Stomach (tissue), 9 donors: ENCODE measurements around the gene ZMAT5. TPM values are rescaled to one million over a fixed set of nuclear protein-coding genes. Genes with fewer than 3 reads are reported as not detected.

Experiments used
- DNase-seq, 2 donors: peaks; one replicate each; pipeline versions ENCODE4 v3.0.0 to v3.0.0-alpha.2; 2013 to 2019
- H3K27ac ChIP-seq, 5 donors: fragments of 200-600 bp in 4 of 5; sonication (generic) in 4 of 5; one replicate each; pipeline ENCODE4 v1.5.1; 2013 to 2019; ENCODE audit warnings: mild to moderate bottlenecking in 1 of 5, moderate library complexity in 1 of 5
- H3K27me3 ChIP-seq, 3 donors: fragments of 200-600 bp; sonication (generic); one replicate each; pipeline ENCODE4 v1.5.1; 2017 to 2019; ENCODE audit warnings: mixed run types in 1 of 3
- H3K36me3 ChIP-seq, 4 donors: fragments of 200-600 bp; sonication (generic); 1 replicate in 3 of 4; 2 replicates in 1 of 4; pipeline ENCODE4 v1.5.1; 2016 to 2019
- H3K4me1 ChIP-seq, 4 donors: fragments of 200-600 bp; sonication (generic); one replicate each; pipeline ENCODE4 v1.5.1; 2016 to 2019
- H3K4me3 ChIP-seq, 4 donors: fragments of 200-600 bp; sonication (generic) in 3 of 4; one replicate each; pipeline ENCODE4 v1.5.1; 2016 to 2019; ENCODE audit warnings: mild to moderate bottlenecking in 1 of 4
- H3K9me3 ChIP-seq, 4 donors: fragments of 200-600 bp; sonication (generic); one replicate each; pipeline ENCODE4 v1.5.1; 2016 to 2019
- CTCF ChIP-seq, 7 experiments: fragments of 450-650 bp in 4 of 7; fragments of 200-600 bp in 3 of 7; sonication (generic) in 3 of 7; IDR thresholded peaks; one replicate each; pipeline ENCODE4 v1.5.1; 2016 to 2019; ENCODE audit warnings: antibody characterized with exemption in 7 of 7, control low read depth in 2 of 7, mild to moderate bottlenecking in 1 of 7
- EP300 ChIP-seq: sonication (generic); formaldehyde crosslinking; IDR thresholded peaks from one replicate; pipeline ENCODE4 v1.6.1; 2017; ENCODE audit warnings: antibody characterized with exemption
- POLR2A ChIP-seq, 4 donors: fragments of 450-650 bp; IDR thresholded peaks; one replicate each; pipeline ENCODE4 v1.6.1; 2016; ENCODE audit warnings: antibody characterized with exemption in 4 of 4, control low read depth in 2 of 4, mild to moderate bottlenecking in 1 of 4, moderate library complexity in 1 of 4
- POLR2AphosphoS5 ChIP-seq, 3 donors: sonication (generic); formaldehyde crosslinking; IDR thresholded peaks; one replicate each; pipeline ENCODE4 v1.6.1; 2016; ENCODE audit warnings: antibody characterized with exemption in 3 of 3
- WGBS, 5 donors: extraction: QIAGEN DNeasy Blood & Tissue Kit in 3 of 5; methylation state at CpG; one replicate each; pipeline versions ENCODE4 v1.1.5 to v1.1.7; 2013 to 2018; 5-methylcytosine and 5-hydroxymethylcytosine counted together
- intact Hi-C: fragments of 100-400 bp; cut with DNase I; formaldehyde crosslinking; loops from one replicate; pipeline ENCODE4 v1.15.1; 2023; ENCODE audit warnings: low total_unique reads
- polyA plus RNA-seq, 3 donors: library from polyadenylated mRNA; stranded (reverse); fragments of 200-250 nt; gene quantifications; one replicate each; pipeline ENCODE4 v1.2.3, GENCODE V29; 2013
- total RNA-seq, 5 donors: library from RNA; depleted of rRNA; stranded (reverse); fragments of >200 nt; gene quantifications; one replicate each; pipeline versions ENCODE4 v1.1.0 to v1.2.3, GENCODE V29; 2014 to 2016
- donor health status: healthy with polysubstance abuse.
- donor health status: Bipolar disorder and iron deficiency.
- donor health status: healthy.

Gene ZMAT5
- total and polyA plus RNA-seq, 8 donors: 0.58 to 37.9 (median 14.8) TPM

GRCh38 chr22:29712119-29712518, 54.7 kb downstream of the ZMAT5 start:
- DNase-seq: no peak
- no peak overlapping the region for H3K4me3 ChIP-seq
- peaks cover 0 to 8% (median 0%) of the 10 kb centered on the region in 4 donors for H3K4me1 ChIP-seq
- TF ChIP-seq EP300 (no peak), POLR2A (IDR thresholded peaks at IDR 0.05) (no peak), POLR2AphosphoS5 (IDR thresholded peaks at IDR 0.05) (no peak), CTCF (IDR thresholded peaks at IDR 0.05) (no peak)
- H3K27me3 ChIP-seq: peaks cover 0 to 98% (median 25%) of the 10 kb centered on the region in 3 donors
- H3K36me3 ChIP-seq: no peaks in the 10 kb centered on the region
- no peaks in the 10 kb centered on the region for H3K9me3 ChIP-seq
- H3K27ac ChIP-seq: no peak overlapping the region
- intact Hi-C loops: no loop called here
- WGBS, 5 donors: 73 to 92% (median 87%) methylated on average over 2 of the region's 2 CpGs

GRCh38 chr22:29710922-29711593, 55.7 kb downstream of the ZMAT5 start:
- peaks cover 0 to 98% (median 33%) of the 10 kb centered on the region in 3 donors for H3K27me3 ChIP-seq
- peak; percentile 33 to 69 for DNase-seq
- intact Hi-C loops: no loop called here
- H3K9me3 ChIP-seq: no peaks in the 10 kb centered on the region
- WGBS, 5 donors: 36 to 52% (median 47%) methylated on average over 11 to 18 of the region's 18 CpGs
- H3K4me3 ChIP-seq: no peak overlapping the region
- TF ChIP-seq EP300 (no peak), POLR2AphosphoS5 (IDR thresholded peaks at IDR 0.05) (no peak), CTCF (IDR thresholded peaks at IDR 0.05) (no peak), POLR2A (IDR thresholded peaks at IDR 0.05) (no peak)
- no peaks in the 10 kb centered on the region for H3K36me3 ChIP-seq
- no peak overlapping the region for H3K27ac ChIP-seq
- H3K4me1 ChIP-seq: peaks cover 0 to 8% (median 0%) of the 10 kb centered on the region in 4 donors

- no peak overlapping the region for H3K27ac ChIP-seq
- H3K9me3 ChIP-seq: no peaks in the 10 kb centered on the region
- H3K36me3 ChIP-seq: no peaks in the 10 kb centered on the region
- TF ChIP-seq POLR2AphosphoS5 (IDR thresholded peaks at IDR 0.05) (no peak), EP300 (no peak), POLR2A (IDR thresholded peaks at IDR 0.05) (no peak), CTCF (IDR thresholded peaks at IDR 0.05) (no peak)
- no peak for DNase-seq
- no peak overlapping the region for H3K4me3 ChIP-seq
- H3K27me3 ChIP-seq: peaks cover 0 to 96% (median 25%) of the 10 kb centered on the region in 3 donors
- WGBS, 5 donors: 74 to 83% (median 81%) methylated on average over 13 to 15 of the region's 15 CpGs
- intact Hi-C loops: no loop called here
- H3K4me1 ChIP-seq: peaks cover 0 to 9% (median 2%) of the 10 kb centered on the region in 4 donors
Observed at GRCh38 chr22:29710193-29710592, 56.6 kb downstream of the ZMAT5 start.

GRCh38 chr22:29707471-29707870, 59.3 kb downstream of the ZMAT5 start:
- intact Hi-C loops: no loop called here
- Histone ChIP-seq H3K4me3 (no peak overlapping the region), H3K9me3 (no peaks in the 10 kb centered on the region), H3K36me3 (no peaks in the 10 kb centered on the region), H3K27ac (no peak overlapping the region), H3K27me3 (peaks cover 0 to 91% (median 20%) of the 10 kb centered on the region in 3 donors), H3K4me1 (peaks cover 9 to 35% (median 19%) of the 10 kb centered on the region in 4 donors)
- TF ChIP-seq POLR2A (IDR thresholded peaks at IDR 0.05): no peak
- no peak for TF ChIP-seq POLR2AphosphoS5 (IDR thresholded peaks at IDR 0.05)
- no peak for TF ChIP-seq CTCF (IDR thresholded peaks at IDR 0.05)
- TF ChIP-seq EP300: no peak
- 79 to 92% (median 82%) methylated on average over 5 of the region's 5 CpGs for WGBS, 5 donors
- no peak for DNase-seq
